GM12891 (cell line): ENCODE data around the gene SHKBP1.

ENCODE experiments used
- PAX5 ChIP-seq: IDR thresholded peaks from 2 replicates; pipeline ENCODE4 v1.6.1; 2011; ENCODE audit warnings: low read length, moderate library complexity, mild to moderate bottlenecking; ENCODE audit not compliant: insufficient read depth, severe bottlenecking
- POLR2A ChIP-seq: IDR thresholded peaks from 2 replicates; pipeline ENCODE4 v1.6.1; 2011; ENCODE audit warnings: low read depth, low read length, control low read depth
- POLR2AphosphoS5 ChIP-seq: IDR thresholded peaks from 2 replicates; pipeline ENCODE4 v1.6.1; 2011; ENCODE audit warnings: low read depth, low read length, control low read depth
- POU2F2 ChIP-seq: IDR thresholded peaks from 2 replicates; pipeline ENCODE4 v1.6.1; 2011; ENCODE audit warnings: low read depth, mild to moderate bottlenecking, control low read depth, low read length, moderate library complexity
- TAF1 ChIP-seq: IDR thresholded peaks from 2 replicates; pipeline ENCODE4 v1.6.1; 2011; ENCODE audit warnings: low read depth, low read length, control low read depth

DNA sequence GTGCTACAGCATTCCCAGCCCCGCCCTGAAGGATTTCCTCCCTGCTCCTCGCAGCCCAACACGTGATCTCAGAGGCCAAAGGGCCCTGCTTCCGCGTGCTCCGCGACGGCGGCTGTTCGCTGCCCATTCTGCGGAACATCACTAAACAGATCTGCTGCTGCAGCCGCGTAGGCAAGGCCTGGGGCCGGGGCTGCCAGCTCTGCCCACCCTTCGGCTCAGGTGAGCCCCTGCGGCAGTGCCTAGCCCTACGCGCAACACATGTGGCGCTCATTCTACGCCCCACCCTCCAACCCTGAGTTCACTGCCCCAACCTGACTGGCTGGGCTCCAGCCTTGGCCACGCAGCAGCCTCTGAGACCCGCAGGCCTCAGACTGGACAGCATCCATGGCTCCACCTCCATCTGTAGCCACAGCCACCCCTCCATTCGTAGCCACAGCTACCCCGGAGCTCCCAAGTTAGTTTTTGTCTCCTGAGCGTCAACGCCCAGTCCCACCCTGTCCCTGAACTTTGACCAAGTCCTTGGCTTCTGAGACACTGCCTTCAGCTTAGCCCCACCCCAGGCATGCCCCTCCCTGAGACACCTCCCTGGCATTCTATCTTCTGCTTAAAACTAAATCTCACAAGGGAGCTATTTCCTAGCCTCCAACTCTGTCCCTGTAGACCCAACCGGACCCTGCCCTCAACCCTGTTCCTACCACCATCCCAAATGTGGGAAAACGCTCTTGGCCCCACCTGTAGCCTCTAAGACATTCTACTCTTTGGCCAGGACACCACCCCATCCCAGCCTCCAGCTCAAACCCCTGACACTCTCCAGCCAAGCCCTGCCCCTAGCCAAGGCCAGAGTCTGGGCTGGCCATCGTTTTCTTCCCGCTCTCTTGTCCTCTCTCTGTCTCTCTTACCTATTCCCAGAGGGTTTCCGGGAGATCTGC, 30.9 kb downstream of the SHKBP1 start:
- no peak for TF ChIP-seq POLR2A
- no peak for TF ChIP-seq PAX5
- TF ChIP-seq POLR2AphosphoS5 = no peak
- TF ChIP-seq TAF1 = no peak
- no peak for TF ChIP-seq POU2F2
